ENCODE measurements around the gene FILIP1L.

DNA sequence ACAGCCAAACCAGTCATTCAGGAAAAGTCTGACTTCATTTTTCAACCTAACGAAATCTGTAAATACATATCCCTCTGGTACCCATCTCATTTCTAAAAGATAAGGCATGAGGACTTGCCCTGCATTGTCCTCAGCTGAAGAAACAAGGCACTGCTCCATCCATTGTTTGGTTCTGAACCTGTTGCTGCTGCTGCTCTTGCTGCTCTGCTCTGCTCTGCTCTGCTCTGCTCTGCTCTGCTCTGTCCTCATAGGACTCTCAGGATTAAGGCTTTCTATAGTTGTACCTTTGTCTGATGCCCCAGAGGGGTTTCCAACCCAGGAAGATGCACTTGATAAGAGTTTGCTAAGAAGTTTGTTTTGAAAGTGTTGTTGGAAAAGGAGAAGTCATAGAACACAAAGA is 258.4 kb downstream of the FILIP1L start:
- TF ChIP-seq POLR2AphosphoS5 (IDR thresholded peaks at IDR 0.05): no peak
- TF ChIP-seq POLR2A (IDR thresholded peaks at IDR 0.05): no peak

Data from stomach (tissue), 4 donors.